SK-N-MC (cell line): Measurements from ENCODE around the gene ZGRF1.

ENCODE experiments used
- EZH2 ChIP-seq: fragments of 200-600 bp; sonication (generic); IDR thresholded peaks from one replicate; pipeline ENCODE4 v1.6.1; 2017; ENCODE audit warnings: antibody characterized with exemption
- POLR2AphosphoS5 ChIP-seq: IDR thresholded peaks from 2 replicates; pipeline ENCODE4 v1.6.1; 2012; ENCODE audit warnings: mild to moderate bottlenecking, low read depth, low read length, borderline replicate concordance

DNA sequence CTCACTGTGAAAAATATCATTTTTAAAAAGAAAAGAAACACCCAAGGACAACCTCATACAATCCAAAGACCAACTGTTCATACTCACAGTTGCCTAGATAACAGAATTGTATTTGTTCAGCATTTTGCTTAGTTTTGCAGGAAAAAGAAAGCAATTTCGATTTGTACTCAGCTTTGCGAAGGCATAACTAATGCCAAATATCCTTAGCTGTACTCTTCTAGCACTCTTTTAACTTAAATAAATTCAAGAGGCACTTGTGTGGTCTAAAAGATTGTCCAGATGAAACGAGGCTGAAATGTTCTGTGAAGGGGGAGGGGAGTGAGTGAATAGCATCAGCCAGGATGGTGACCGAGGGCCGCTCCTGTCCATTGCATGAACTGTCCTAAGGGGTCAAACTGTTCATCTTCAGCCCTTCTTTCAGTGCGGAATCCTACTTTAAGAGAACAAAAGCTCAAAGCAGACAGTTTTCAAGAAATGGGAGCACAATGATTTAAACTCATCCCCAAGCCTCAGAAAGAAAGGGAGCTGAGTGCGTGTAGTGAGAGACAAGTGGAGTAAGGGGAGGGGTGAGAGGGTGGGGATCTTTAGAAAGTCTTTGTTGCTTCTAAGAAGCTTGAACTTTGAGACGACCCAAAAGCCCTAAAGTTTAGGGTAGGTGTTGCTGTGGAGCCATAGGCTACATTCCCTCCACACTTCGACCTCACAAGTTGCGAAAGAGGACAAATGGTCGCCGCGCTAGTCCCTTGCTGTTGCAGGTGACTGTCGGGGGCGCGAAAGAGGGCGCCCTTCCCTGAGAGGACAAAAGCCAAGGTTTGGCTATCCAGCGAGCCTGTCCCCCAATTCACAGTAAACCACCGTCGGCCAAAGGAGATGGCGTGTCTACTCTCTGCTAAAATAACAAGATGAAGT lies 116.8 kb downstream of the ZGRF1 start:
- TF ChIP-seq EZH2 (no peak), POLR2AphosphoS5 (no peak)
